ENCODE data around the gene SPATA6L. TPM values are rescaled to one million over a fixed set of nuclear protein-coding genes. Genes with fewer than 3 reads are reported as not detected.

The SPATA6L gene
- total RNA-seq, 1 donor from 2014 or later = 2.6 TPM

- TF ChIP-seq CTCF (IDR thresholded peaks at IDR 0.05; ENCODE audit: insufficient read depth, low read length, severe bottlenecking) = no peak
- Histone ChIP-seq H3K27me3 (ENCODE audit: control insufficient read depth, insufficient read depth, low read length) (no peaks in the 10 kb centered on the region), H3K4me3 (ENCODE audit: low read depth, low read length) (no peak overlapping the region), H3K36me3 (ENCODE audit: control insufficient read depth, insufficient read depth, low read length) (no peaks in the 10 kb centered on the region)
- FAIRE-seq = no peak
- peak; percentile 74 for DNase-seq (ENCODE audit: low read depth)
Measured at GRCh38 chr9:4674783-4675182, 8.5 kb upstream of the SPATA6L start.

GRCh38 chr9:4671737-4672136 lies 5.5 kb upstream of the SPATA6L start:
- Histone ChIP-seq H3K36me3 (ENCODE audit: control insufficient read depth, insufficient read depth, low read length) (no peaks in the 10 kb centered on the region), H3K4me3 (ENCODE audit: low read depth, low read length) (no peak overlapping the region), H3K27me3 (ENCODE audit: control insufficient read depth, insufficient read depth, low read length) (no peaks in the 10 kb centered on the region)
- no peak for TF ChIP-seq CTCF (IDR thresholded peaks at IDR 0.05; ENCODE audit: insufficient read depth, low read length, severe bottlenecking)
- FAIRE-seq (no peak), DNase-seq (ENCODE audit: low read depth) (no peak)

- TF ChIP-seq CTCF (IDR thresholded peaks at IDR 0.05; ENCODE audit: insufficient read depth, low read length, severe bottlenecking) = no peak
Measured at GRCh38 chr9:4670591-4670990, 4.3 kb upstream of the SPATA6L start.

GRCh38 chr9:4669890-4670289 lies 3.6 kb upstream of the SPATA6L start:
- no peak for DNase-seq (ENCODE audit: low read depth)
- Histone ChIP-seq H3K36me3 (ENCODE audit: control insufficient read depth, insufficient read depth, low read length) (no peaks in the 10 kb centered on the region), H3K27me3 (ENCODE audit: control insufficient read depth, insufficient read depth, low read length) (no peaks in the 10 kb centered on the region), H3K4me3 (ENCODE audit: low read depth, low read length) (no peak overlapping the region)
- TF ChIP-seq CTCF (IDR thresholded peaks at IDR 0.05; ENCODE audit: insufficient read depth, low read length, severe bottlenecking) = no peak
- FAIRE-seq = no peak

More at GRCh38 chr9:4670591-4670990, 4.3 kb upstream of the SPATA6L start:
- FAIRE-seq (no peak), DNase-seq (ENCODE audit: low read depth) (no peak)
- H3K4me3 ChIP-seq (ENCODE audit: low read depth, low read length) = no peak overlapping the region
- H3K27me3 ChIP-seq (ENCODE audit: control insufficient read depth, insufficient read depth, low read length) = no peaks in the 10 kb centered on the region
- H3K36me3 ChIP-seq (ENCODE audit: control insufficient read depth, insufficient read depth, low read length) = no peaks in the 10 kb centered on the region

GRCh38 chr9:4668604-4669003 lies 2.3 kb upstream of the SPATA6L start:
- no peak overlapping the region for H3K4me3 ChIP-seq (ENCODE audit: low read depth, low read length)
- FAIRE-seq (no peak), DNase-seq (ENCODE audit: low read depth) (no peak)
- no peaks in the 10 kb centered on the region for H3K36me3 ChIP-seq (ENCODE audit: control insufficient read depth, insufficient read depth, low read length)
- no peaks in the 10 kb centered on the region for H3K27me3 ChIP-seq (ENCODE audit: control insufficient read depth, insufficient read depth, low read length)
- TF ChIP-seq CTCF (IDR thresholded peaks at IDR 0.05; ENCODE audit: insufficient read depth, low read length, severe bottlenecking) = no peak

GRCh38 chr9:4667681-4668080 lies 1.4 kb upstream of the SPATA6L start:
- DNase-seq (ENCODE audit: low read depth) = no peak
- no peak for FAIRE-seq
- Histone ChIP-seq H3K36me3 (ENCODE audit: control insufficient read depth, insufficient read depth, low read length) (no peaks in the 10 kb centered on the region), H3K4me3 (ENCODE audit: low read depth, low read length) (no peak overlapping the region), H3K27me3 (ENCODE audit: control insufficient read depth, insufficient read depth, low read length) (no peaks in the 10 kb centered on the region)
- no peak for TF ChIP-seq CTCF (IDR thresholded peaks at IDR 0.05; ENCODE audit: insufficient read depth, low read length, severe bottlenecking)

All from bronchial epithelial cell (primary cell).